ENCODE data around the gene TUFT1. TPM values are rescaled to one million over a fixed set of nuclear protein-coding genes. Genes with fewer than 3 reads are reported as not detected.

Gene TUFT1
- total RNA-seq, 1 experiment from 2014 or later, result 2.6 TPM

- Histone ChIP-seq H3K4me3 (ENCODE audit: low read depth, low read length, poor library complexity, severe bottlenecking) (no peak overlapping the region), H3K9me3 (ENCODE audit: low read depth, low read length, poor library complexity, severe bottlenecking) (no peaks in the 10 kb centered on the region), H3K27me3 (replicated peaks; ENCODE audit: insufficient read depth, low read depth, low read length, poor library complexity) (no peaks in the 10 kb centered on the region), H3K27ac (ENCODE audit: low read depth, low read length, poor library complexity, severe bottlenecking) (no peak overlapping the region), H3K4me1 (ENCODE audit: insufficient read depth, low read length, poor library complexity, severe bottlenecking) (peaks cover 30% of the 10 kb centered on the region), H3K36me3 (ENCODE audit: insufficient read depth, low read length, poor library complexity, severe bottlenecking) (no peaks in the 10 kb centered on the region)
- ChIA-PET POLR2A (ENCODE audit: low non-redundant PET) (no interaction called here), CTCF (no interaction called here)
- no TSS peak for BruUV-seq (replicated peaks)
- DNase-seq (ENCODE audit: low spot score), result peak; percentile 64
- no peak for TF ChIP-seq EZH2 (IDR thresholded peaks at IDR 0.05; ENCODE audit: borderline replicate concordance, low read depth, low read length, poor library complexity, severe bottlenecking)
- no peak for TF ChIP-seq CTCF (conservative IDR thresholded peaks at IDR 0.05; ENCODE audit: low read depth, low read length)
- intact Hi-C loops (cut with micrococcal nuclease; ENCODE audit: unreplicated experiment), result no loop called here
Measured at GRCh38 chr1:151542710-151543129, 2.6 kb downstream of the TUFT1 start.

DNA sequence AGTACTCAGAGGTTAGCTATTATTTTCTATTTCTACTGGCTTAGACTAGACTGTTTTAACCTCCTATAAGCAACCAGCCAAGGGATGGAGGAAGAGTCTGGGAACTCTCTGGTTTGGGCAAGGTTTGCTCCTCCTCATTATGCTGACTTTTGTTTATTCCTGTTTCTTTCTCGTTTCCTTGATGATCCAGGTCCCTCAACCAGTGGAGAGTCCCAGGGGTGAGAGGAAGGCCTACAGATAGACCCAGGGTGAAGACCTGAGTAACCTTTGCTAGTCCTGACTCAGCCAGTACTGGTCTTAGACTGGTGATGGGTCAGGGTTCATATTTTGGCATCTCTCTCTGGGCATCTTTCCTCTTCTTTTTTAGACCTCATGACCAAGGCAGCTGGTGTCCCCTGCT lies 5.4 kb downstream of the TUFT1 start:
- CTCF ChIA-PET, result no interaction called here
- TF ChIP-seq EZH2 (IDR thresholded peaks at IDR 0.05; ENCODE audit: borderline replicate concordance, low read depth, low read length, poor library complexity, severe bottlenecking) (no peak), CTCF (conservative IDR thresholded peaks at IDR 0.05; ENCODE audit: low read depth, low read length) (no peak)
- Histone ChIP-seq H3K4me1 (ENCODE audit: insufficient read depth, low read length, poor library complexity, severe bottlenecking) (peaks cover 19% of the 10 kb centered on the region), H3K9me3 (ENCODE audit: low read depth, low read length, poor library complexity, severe bottlenecking) (no peaks in the 10 kb centered on the region), H3K27me3 (replicated peaks; ENCODE audit: insufficient read depth, low read depth, low read length, poor library complexity) (no peaks in the 10 kb centered on the region), H3K4me3 (ENCODE audit: low read depth, low read length, poor library complexity, severe bottlenecking) (no peak overlapping the region), H3K36me3 (ENCODE audit: insufficient read depth, low read length, poor library complexity, severe bottlenecking) (no peaks in the 10 kb centered on the region), H3K27ac (ENCODE audit: low read depth, low read length, poor library complexity, severe bottlenecking) (no peak overlapping the region)
- BruUV-seq (replicated peaks), result no TSS peak
- DNase-seq (ENCODE audit: low spot score), result no peak
- intact Hi-C loops (cut with micrococcal nuclease; ENCODE audit: unreplicated experiment), result no loop called here
- POLR2A ChIA-PET (ENCODE audit: low non-redundant PET), result no interaction called here

DNA sequence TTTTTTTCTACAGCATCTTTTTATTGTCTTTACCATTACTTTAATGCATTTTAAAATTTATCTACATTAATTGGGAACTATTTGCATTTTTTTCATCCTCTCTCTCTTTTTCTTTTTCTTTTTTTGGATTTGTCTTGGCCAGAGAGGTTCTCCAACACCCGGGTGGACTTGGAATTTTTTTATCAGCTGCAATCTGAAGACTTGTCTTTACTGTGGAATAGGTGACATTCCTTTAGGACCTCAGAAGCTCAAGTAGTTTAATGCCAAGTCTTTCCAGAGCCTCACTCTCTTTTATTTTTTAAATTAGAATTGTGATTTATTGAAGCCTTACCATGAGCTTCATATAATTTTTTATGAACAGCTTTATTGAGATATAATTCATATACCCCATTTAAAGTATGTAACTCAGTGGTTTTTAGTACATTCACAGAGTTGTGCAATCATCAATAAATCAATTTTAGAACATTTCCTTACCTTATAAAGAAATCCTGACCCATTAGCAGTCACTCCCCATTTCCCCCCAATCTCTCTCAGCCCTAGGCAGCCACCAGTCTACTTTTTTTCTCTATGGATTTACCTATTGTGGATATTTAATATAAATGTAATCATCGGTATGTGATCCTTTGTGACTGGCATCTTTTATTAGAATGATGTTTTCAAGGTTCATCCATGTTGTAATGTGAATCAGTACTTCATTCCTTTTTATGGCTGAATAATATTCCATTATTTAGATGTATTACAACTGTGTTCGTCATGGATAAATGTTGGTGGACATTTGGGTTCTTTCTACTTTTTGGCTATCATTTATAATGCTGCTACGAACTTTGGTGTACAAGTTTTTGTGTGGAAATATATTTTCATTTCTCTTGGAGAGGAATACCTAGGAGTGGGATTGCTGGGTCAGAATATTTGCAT lies 6.2 kb downstream of the TUFT1 start:
- peaks cover 12% of the 10 kb centered on the region for H3K4me1 ChIP-seq (ENCODE audit: insufficient read depth, low read length, poor library complexity, severe bottlenecking)
- H3K4me3 ChIP-seq (ENCODE audit: low read depth, low read length, poor library complexity, severe bottlenecking), result no peak overlapping the region
- ChIA-PET POLR2A (ENCODE audit: low non-redundant PET) (no interaction called here), CTCF (no interaction called here)
- H3K27me3 ChIP-seq (replicated peaks; ENCODE audit: insufficient read depth, low read depth, low read length, poor library complexity), result no peaks in the 10 kb centered on the region
- intact Hi-C loops (cut with micrococcal nuclease; ENCODE audit: unreplicated experiment), result no loop called here
- DNase-seq (ENCODE audit: low spot score), result no peak
- H3K36me3 ChIP-seq (ENCODE audit: insufficient read depth, low read length, poor library complexity, severe bottlenecking), result no peaks in the 10 kb centered on the region
- BruUV-seq (replicated peaks), result no TSS peak
- H3K9me3 ChIP-seq (ENCODE audit: low read depth, low read length, poor library complexity, severe bottlenecking), result no peaks in the 10 kb centered on the region
- TF ChIP-seq CTCF (conservative IDR thresholded peaks at IDR 0.05; ENCODE audit: low read depth, low read length) (no peak), EZH2 (IDR thresholded peaks at IDR 0.05; ENCODE audit: borderline replicate concordance, low read depth, low read length, poor library complexity, severe bottlenecking) (no peak)
- no peak overlapping the region for H3K27ac ChIP-seq (ENCODE audit: low read depth, low read length, poor library complexity, severe bottlenecking)

Measured in A673 (cell line).